Embryonic facial prominence (tissue), 1 donor: ENCODE measurements around the gene MAP3K7.

Experiments
- DNase-seq: peaks from one replicate; pipeline ENCODE4 v3.0.0-alpha.2; 2016; ENCODE audit errors: extremely low spot score

MAP3K7 gene

GRCh38 chr6:90586836-90587638 is at the start of gene MAP3K7:
Gene MAP3K7 (minus strand): TSS chr6:90587072. CDS start chr6:90586883, 189 bp downstream.
- peak; percentile 94 for DNase-seq

DNA sequence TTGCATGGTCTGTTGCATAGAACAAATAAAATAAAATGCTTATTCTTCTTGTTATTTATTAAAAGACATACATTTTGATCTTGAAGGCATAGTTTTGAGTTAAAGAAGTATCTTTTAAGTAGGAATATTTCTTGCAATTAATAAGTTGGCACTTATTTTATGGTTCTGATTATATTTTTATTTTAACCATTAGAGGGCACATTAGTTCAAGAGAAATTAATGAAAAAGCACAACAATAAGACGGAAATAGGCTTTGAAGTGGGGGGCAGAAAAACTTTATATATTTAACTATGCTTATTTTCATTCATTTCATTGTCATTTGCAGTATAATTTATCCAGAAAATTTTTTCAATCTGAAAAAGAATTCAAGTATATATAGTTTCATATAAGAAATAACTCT is 44.2 kb upstream of the MAP3K7 start:
- DNase-seq, result no peak

GRCh38 chr6:90621581-90621980 is 34.7 kb upstream of the MAP3K7 start:
- DNase-seq, result no peak

DNA sequence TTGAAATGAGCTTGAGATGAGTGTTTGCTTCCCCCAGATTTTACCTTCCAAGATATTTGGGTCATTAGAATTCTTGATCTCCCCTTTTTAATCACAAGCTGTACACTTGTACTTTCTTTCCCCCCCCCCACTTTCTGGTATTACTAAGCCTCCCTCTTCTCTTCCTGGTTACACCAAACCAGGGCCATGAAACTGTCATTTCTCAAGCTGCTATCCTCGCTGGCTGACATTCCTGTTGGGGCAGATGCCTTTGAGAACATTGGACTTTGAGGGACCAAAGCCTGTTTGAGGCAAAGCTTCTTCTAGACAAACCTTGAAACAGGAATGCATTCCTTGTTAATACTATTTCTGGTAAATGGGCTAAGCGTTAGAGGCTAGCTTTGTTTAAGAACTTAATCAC is 32.3 kb upstream of the MAP3K7 start:
- no peak for DNase-seq

DNA sequence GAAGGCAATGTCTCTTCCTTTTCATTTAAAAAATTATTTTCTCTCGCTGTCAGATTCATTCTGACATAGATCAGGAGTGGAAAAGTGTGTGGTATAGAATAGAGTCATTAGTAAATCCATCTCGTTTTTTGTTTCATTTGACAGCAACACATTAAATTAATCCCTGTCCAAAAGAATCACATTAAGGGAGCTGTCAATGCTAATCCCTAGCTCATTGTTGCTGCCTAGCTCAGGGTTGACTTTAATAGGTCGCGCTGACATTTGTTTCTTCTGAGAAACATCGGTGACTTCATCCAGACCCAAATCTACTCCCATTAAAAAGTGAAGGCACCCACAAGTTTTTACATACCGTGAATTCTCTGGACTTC is 25.4 kb upstream of the MAP3K7 start:
- no peak for DNase-seq

DNA sequence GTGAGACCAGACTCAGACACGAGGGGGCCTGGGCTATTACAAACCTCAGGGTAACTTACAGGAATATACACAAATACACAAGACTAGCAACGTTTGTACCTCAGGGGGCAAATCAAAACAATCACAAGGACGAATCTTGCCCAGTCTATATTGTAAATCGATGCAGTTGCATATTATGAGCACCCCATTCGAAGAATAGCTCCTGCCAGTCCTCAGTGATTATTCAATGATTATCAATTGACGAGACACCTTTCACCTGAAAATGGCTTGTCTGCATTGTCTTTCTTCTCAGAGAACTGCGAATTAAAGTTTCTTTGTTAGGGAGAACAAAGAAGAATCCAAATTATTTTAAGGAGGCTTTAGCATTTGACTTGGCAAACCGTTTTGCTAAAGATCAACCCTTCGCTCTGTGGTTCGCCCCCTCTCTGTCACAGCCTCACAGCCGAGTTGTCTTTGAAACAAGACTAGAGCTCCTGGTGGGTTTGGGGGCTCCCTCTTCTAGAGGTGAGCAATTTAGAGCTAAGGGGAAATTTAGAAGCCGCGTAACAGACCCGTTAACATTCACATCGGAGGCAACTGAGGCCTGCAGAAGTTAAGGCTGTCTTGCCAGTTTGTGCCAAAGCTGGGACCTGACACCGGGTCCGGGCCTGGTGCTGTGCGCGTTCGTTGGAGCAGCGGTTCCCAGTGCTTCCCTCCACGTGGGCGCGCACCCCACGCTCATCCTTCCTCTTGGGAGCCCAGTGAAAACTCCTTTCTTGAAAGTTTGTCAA is 24.9 kb upstream of the MAP3K7 start:
- DNase-seq, result no peak

DNA sequence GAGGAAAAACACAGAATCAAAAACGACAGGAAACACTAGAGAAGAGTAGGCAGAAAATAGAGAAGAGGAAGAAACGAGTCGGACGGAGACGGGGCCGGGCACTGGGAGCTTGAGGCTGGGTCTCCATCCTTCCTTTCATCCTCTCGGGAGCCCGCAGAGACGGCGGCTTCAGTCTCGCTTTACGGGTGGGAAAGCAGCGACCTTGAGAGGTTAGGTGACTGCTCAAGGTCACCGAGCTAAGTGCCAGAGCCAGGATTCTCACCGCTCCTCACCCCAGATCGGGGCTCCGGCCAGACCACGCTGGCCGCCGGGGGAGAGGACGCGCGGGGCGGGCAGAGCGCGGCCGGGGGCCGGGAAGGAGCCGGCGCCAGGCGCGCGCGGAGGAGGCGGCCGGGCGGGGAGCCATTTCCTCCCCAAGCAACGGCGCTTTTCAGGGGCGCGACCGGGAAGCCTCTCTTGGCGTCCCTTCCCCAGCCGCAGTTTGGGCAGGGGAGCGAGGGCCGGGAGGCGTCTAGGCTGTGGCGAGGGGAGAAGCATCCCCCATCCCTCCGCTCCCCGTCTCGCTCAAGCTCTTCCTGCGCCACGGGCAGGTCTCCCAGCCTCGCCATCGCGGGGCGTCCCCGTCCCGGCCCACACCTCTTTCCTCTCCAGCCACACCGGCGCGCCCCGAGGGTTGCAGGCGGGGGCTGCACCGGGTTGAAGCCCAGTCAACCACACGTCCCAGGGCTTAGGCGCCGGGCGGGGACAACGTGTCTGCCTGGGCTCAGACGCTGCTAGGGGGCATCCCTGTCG is 24.1 kb upstream of the MAP3K7 start:
- peak; percentile 18 for DNase-seq

DNA sequence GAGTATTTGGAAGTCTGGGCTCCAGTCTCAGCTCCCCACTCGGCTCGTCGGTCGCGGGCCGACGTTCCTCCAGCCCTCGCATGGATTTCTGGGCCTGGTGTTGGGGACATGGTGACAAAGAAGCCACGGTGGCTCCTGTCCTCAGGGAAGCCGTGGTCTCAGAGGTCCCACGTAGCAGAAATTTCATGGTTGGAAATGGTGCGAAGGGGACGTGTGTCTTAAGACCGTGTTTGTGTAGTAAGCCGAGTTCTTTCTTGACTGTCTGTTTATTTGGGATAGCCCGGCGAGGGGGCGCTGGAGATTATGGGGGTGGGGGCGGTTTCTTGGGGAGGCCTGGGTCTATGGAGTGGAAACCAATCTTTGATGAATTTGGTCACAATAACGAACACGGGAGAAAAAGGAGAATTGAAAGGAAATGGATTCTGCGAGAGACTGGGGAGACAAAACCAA is 23.5 kb upstream of the MAP3K7 start:
- DNase-seq, result no peak

- DNase-seq, result no peak
Observed at GRCh38 chr6:90605749-90606340, 19.0 kb upstream of the MAP3K7 start.

DNA sequence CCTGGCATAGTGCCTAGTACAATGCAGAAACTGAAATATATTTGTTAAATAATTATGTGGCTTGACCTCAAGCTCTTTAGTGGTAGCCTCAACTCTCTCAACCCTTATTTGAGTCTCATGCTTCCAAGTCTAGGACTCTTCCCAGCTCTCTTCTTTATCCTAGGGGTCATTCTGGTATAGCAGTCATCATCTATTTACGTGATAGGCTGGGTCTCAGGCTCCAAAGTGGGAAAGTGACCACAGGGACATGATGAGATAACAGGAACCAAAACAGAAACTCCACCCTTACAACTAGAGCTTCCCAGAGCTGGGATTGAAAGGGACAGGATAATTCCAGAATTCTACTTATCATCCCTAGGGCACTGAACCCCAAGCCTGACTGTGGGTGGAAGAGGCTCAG is 17.7 kb upstream of the MAP3K7 start:
- no peak for DNase-seq

DNA sequence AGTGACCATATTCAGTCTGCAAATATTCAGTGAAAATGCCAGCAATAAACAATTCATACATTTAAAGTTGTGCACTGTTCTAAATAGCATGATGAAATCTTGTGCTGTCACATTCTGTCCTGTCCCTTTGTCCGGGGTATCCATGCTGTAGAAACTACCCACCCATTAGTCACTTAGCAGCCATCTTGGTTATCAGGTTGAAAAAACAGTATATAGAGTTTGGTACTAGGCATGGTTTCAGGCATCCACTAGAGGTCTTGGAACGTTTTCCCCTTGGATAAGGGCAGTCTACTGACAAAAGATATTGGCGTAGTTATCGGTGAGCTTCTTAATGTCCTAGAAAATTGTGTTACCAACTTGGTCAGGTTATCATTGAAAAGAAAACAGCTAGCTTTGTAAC is 12.3 kb upstream of the MAP3K7 start:
- no peak for DNase-seq

- DNase-seq, result no peak
Observed at GRCh38 chr6:90598192-90598951, 11.5 kb upstream of the MAP3K7 start.

- DNase-seq, result no peak
Observed at GRCh38 chr6:90596967-90597539, 10.2 kb upstream of the MAP3K7 start.

DNA sequence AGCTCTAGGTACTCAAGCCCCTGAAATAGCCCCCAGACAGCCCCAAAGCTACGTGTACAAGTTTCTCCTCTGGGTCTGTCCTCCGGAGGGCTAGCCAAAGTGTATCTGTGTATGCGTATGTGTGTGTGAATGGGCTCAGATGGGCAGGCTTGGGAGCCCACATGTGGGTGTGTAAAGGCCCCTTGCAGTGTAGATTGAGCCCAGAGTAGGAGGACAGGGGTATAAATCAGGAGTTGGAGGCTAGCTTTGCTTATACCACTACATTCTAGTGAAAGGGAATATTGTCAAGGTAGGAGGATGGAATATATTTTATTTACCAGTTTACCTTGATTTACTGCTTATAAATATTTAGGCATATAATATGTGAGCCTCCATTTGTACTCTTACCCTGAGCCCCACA is 9.0 kb upstream of the MAP3K7 start:
- DNase-seq, result no peak

GRCh38 chr6:90586546-90586835 is 381 bp downstream of the MAP3K7 start:
- DNase-seq, result no peak

DNA sequence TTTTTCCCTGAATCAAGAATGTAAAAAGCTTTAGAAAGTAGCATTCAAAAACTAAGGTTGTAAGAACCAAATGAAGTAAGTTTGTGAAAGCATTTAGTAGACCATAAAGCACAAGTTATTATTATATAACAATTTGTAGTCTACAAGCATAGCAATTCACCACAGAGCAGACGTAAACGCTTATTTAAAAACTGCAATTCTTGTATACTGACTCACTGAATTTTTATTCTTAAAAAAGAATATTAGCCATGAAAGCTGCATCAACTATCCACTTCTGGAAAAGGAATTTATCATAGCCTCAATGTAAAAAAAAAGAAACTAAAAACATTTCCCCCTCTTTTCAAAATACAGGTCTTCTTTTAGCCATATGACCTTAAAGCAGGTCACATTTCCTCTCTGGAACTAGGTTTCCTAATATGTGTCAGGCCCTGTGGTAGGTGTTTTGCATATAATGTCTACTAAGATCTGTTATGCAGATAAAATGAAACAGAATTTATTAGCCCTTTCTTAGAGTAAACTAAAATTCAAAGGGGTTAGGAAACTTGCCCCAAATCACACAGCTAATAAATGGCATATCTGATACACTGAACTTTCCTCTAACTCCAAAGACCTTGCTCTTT is 2.1 kb downstream of the MAP3K7 start:
- no peak for DNase-seq

DNA sequence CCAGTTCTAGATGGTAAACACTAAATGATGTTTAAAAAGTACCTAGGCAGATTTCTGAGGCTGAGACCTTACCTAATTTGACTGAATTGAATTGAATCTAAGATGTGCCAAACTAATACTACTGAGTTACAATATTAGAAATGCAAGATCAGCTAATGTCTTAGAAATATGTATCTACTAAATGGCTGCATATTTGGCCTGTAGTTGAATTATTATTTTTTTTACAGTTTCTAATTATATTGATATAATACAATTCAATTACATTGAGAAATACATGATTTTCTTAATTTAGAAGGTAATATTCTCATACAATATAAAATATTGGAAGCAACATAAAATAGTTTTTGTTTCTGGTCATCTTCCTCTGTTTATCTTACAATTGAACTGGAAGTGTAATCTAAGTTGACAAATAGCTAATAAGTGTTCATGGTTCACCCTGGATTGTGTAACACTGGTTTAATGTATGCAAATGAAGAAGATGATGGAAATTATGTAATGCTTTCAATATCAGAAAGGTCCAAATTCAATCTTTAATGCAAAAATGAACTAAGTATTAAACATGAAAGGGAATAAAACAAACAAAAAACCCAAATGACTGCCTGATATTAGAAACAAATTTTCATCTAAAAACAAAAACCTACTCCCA is 2.9 kb downstream of the MAP3K7 start:
- DNase-seq, result no peak

- DNase-seq, result no peak
Observed at GRCh38 chr6:90583179-90583835, 3.6 kb downstream of the MAP3K7 start.

- DNase-seq, result no peak
Observed at GRCh38 chr6:90581146-90581545, 5.7 kb downstream of the MAP3K7 start.
